Astrocyte (in vitro differentiated cells and primary cell): ENCODE measurements around the gene SLC9B1. TPM values are rescaled to one million over a fixed set of nuclear protein-coding genes. Genes with fewer than 3 reads are reported as not detected.

ENCODE experiments used
- DNase-seq: peaks from one replicate; pipeline ENCODE4 v3.0.0-alpha.2; 2010; ENCODE audit warnings: low read depth
- FAIRE-seq: peaks from 2 replicates; lab custom pipeline; 2011; peaks lifted over from hg19 to GRCh38; lab: Jason Lieb, UNC
- H2AFZ ChIP-seq: 2 replicates; pipeline ENCODE4 v1.6.0; 2012; ENCODE audit warnings: low read depth, low read length, inconsistent platforms
- H3K27ac ChIP-seq: 2 replicates; pipeline ENCODE4 v1.5.1; 2011; ENCODE audit warnings: low read depth, low read length, inconsistent platforms
- H3K27me3 ChIP-seq: 2 replicates; pipeline ENCODE4 v1.6.0; 2011; ENCODE audit warnings: low read length, inconsistent platforms; ENCODE audit not compliant: insufficient read depth
- H3K36me3 ChIP-seq: 2 replicates; pipeline ENCODE4 v1.5.1; 2011; ENCODE audit warnings: low read length, inconsistent platforms; ENCODE audit not compliant: insufficient read depth
- H3K4me1 ChIP-seq: 2 replicates; pipeline ENCODE4 v1.5.1; 2011; ENCODE audit warnings: low read length, inconsistent platforms; ENCODE audit not compliant: insufficient read depth
- H3K4me2 ChIP-seq: 2 replicates; pipeline ENCODE4 v1.6.0; 2012; ENCODE audit warnings: low read length, inconsistent platforms
- H3K4me3 ChIP-seq: 2 replicates; pipeline ENCODE4 v1.5.1; 2011; ENCODE audit warnings: low read depth, mild to moderate bottlenecking, low read length, inconsistent platforms; ENCODE audit not compliant: insufficient read depth
- H3K79me2 ChIP-seq: 2 replicates; pipeline ENCODE4 v1.6.0; 2012; ENCODE audit warnings: mild to moderate bottlenecking, low read length, inconsistent platforms; ENCODE audit not compliant: insufficient read depth
- H3K9ac ChIP-seq: 2 replicates; pipeline ENCODE4 v1.6.0; 2012; ENCODE audit warnings: mild to moderate bottlenecking, low read length, inconsistent platforms
- H3K9me3 ChIP-seq: 2 replicates; pipeline ENCODE4 v1.5.1; 2012; ENCODE audit warnings: low read depth, mild to moderate bottlenecking, low read length, inconsistent platforms; ENCODE audit not compliant: insufficient read depth
- H4K20me1 ChIP-seq: 2 replicates; pipeline ENCODE4 v1.6.0; 2012; ENCODE audit warnings: low read length, inconsistent platforms; ENCODE audit not compliant: insufficient read depth
- H3K27ac Mint-ChIP-seq: one replicate; pipeline ENCODE4 v1.8.0; 2021; ENCODE audit warnings: mild to moderate bottlenecking, mixed read lengths; ENCODE audit not compliant: unreplicated experiment
- H3K27me3 Mint-ChIP-seq: one replicate; pipeline ENCODE4 v1.8.0; 2021; ENCODE audit warnings: low read depth, mixed read lengths; ENCODE audit not compliant: unreplicated experiment
- H3K36me3 Mint-ChIP-seq: one replicate; pipeline ENCODE4 v1.8.0; 2021; ENCODE audit warnings: low read depth, mixed read lengths; ENCODE audit not compliant: unreplicated experiment
- H3K4me1 Mint-ChIP-seq: one replicate; pipeline ENCODE4 v1.8.0; 2021; ENCODE audit warnings: low read depth, mixed read lengths; ENCODE audit not compliant: unreplicated experiment
- H3K4me3 Mint-ChIP-seq: one replicate; pipeline ENCODE4 v1.8.0; 2021; ENCODE audit warnings: mild to moderate bottlenecking, moderate library complexity, mixed read lengths; ENCODE audit not compliant: unreplicated experiment
- H3K9me3 Mint-ChIP-seq: one replicate; pipeline ENCODE4 v1.8.0; 2021; ENCODE audit warnings: mild to moderate bottlenecking, mixed read lengths; ENCODE audit not compliant: unreplicated experiment
- EZH2 ChIP-seq: IDR thresholded peaks from 2 replicates; pipeline ENCODE4 v1.6.1; 2012; ENCODE audit warnings: mild to moderate bottlenecking, low read length, inconsistent platforms; ENCODE audit not compliant: insufficient read depth
- total RNA-seq: library from RNA; stranded (reverse); gene quantifications from 2 replicates; pipeline ENCODE4 v1.2.1, GENCODE V29; 2021
- TF ChIP-seq, protein P1 (sequence below): IDR thresholded peaks from 2 replicates; pipeline ENCODE4 v1.5.1; 2011; ENCODE audit warnings: low read depth, mild to moderate bottlenecking, inconsistent platforms, low read length, moderate library complexity; ENCODE audit not compliant: insufficient read depth

The SLC9B1 gene
- total RNA-seq, 1 donor from 2014 or later = 0.16 TPM

DNA sequence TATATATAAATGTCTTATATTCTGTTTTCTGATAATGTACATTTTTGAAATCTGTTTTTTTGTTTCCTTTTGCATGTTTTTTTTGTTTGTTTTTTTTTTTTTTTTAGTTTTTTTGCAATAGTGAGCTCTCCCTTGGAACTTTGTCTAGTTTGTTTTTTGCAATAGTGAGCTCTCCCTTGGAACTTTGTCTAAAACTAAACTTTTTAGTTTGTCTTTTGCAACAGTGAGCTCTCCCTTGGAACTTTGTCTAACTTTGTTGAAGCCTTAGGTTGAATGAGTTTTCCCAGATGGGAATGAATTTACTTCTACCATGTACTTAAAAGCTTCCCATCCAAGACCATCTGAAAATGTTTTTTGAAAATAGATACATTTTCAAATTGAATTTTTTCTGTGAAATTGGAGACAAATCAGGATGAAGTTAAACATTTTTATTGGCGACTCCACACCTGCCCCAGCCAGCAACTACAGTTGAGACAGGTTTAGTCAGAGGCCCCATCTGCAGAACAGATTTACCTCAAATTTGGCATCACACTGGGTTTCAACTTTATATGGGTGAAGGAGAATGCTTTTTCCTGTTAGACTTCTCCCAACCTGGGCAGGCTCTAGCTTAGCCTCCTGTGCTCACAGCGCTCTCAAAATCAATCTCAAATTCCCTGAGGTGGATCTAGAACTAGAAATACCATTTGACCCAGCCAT is 41.1 kb upstream of the SLC9B1 start:
- H3K9me3 Mint-ChIP-seq = no peaks in the 10 kb centered on the region
- no peaks in the 10 kb centered on the region for H3K4me1 ChIP-seq
- H3K36me3 ChIP-seq = no peaks in the 10 kb centered on the region
- H4K20me1 ChIP-seq = no peaks in the 10 kb centered on the region
- H3K27ac ChIP-seq = no peak overlapping the region
- no peak overlapping the region for H3K9ac ChIP-seq
- FAIRE-seq (no peak), DNase-seq (no peak)
- no peaks in the 10 kb centered on the region for H3K79me2 ChIP-seq
- H3K4me3 Mint-ChIP-seq = no peak overlapping the region
- H3K36me3 Mint-ChIP-seq = peaks cover 6% of the 10 kb centered on the region
- H3K27me3 Mint-ChIP-seq = no peaks in the 10 kb centered on the region
- H3K27ac Mint-ChIP-seq = no peak overlapping the region
- TF ChIP-seq, protein P1, sequence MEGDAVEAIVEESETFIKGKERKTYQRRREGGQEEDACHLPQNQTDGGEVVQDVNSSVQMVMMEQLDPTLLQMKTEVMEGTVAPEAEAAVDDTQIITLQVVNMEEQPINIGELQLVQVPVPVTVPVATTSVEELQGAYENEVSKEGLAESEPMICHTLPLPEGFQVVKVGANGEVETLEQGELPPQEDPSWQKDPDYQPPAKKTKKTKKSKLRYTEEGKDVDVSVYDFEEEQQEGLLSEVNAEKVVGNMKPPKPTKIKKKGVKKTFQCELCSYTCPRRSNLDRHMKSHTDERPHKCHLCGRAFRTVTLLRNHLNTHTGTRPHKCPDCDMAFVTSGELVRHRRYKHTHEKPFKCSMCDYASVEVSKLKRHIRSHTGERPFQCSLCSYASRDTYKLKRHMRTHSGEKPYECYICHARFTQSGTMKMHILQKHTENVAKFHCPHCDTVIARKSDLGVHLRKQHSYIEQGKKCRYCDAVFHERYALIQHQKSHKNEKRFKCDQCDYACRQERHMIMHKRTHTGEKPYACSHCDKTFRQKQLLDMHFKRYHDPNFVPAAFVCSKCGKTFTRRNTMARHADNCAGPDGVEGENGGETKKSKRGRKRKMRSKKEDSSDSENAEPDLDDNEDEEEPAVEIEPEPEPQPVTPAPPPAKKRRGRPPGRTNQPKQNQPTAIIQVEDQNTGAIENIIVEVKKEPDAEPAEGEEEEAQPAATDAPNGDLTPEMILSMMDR = no peak
- no peak for TF ChIP-seq EZH2
- no peak overlapping the region for H3K4me2 ChIP-seq
- H3K27me3 ChIP-seq = no peaks in the 10 kb centered on the region
- no peaks in the 10 kb centered on the region for H3K4me1 Mint-ChIP-seq
- no peaks in the 10 kb centered on the region for H3K9me3 ChIP-seq
- H3K4me3 ChIP-seq = no peak overlapping the region
- no peak overlapping the region for H2AFZ ChIP-seq

GRCh38 chr4:103054030-103054429 is 34.5 kb upstream of the SLC9B1 start:
- Histone ChIP-seq H3K79me2 (no peaks in the 10 kb centered on the region), H2AFZ (no peak overlapping the region), H4K20me1 (no peaks in the 10 kb centered on the region), H3K27ac (no peak overlapping the region), H3K36me3 (no peaks in the 10 kb centered on the region), H3K4me3 (no peak overlapping the region), H3K9ac (no peak overlapping the region), H3K9me3 (no peaks in the 10 kb centered on the region), H3K27me3 (no peaks in the 10 kb centered on the region), H3K4me1 (no peaks in the 10 kb centered on the region), H3K4me2 (no peak overlapping the region)
- TF ChIP-seq, protein P1 = no peak
- no peak for TF ChIP-seq EZH2
- Mint-ChIP-seq H3K4me1 (no peaks in the 10 kb centered on the region), H3K36me3 (peaks cover 3% of the 10 kb centered on the region), H3K27me3 (no peaks in the 10 kb centered on the region), H3K4me3 (no peak overlapping the region), H3K9me3 (no peaks in the 10 kb centered on the region), H3K27ac (no peak overlapping the region)
- DNase-seq = no peak
- no peak for FAIRE-seq

GRCh38 chr4:103052779-103053178 is 33.3 kb upstream of the SLC9B1 start:
- FAIRE-seq = no peak
- H3K27me3 Mint-ChIP-seq = no peaks in the 10 kb centered on the region
- no peak for TF ChIP-seq EZH2

More at GRCh38 chr4:103052779-103053178, 33.3 kb upstream of the SLC9B1 start:
- H3K9me3 Mint-ChIP-seq = no peaks in the 10 kb centered on the region
- H3K9me3 ChIP-seq = no peaks in the 10 kb centered on the region
- no peak overlapping the region for H3K9ac ChIP-seq
- no peak overlapping the region for H3K27ac Mint-ChIP-seq
- no peaks in the 10 kb centered on the region for H3K4me1 Mint-ChIP-seq
- H3K36me3 Mint-ChIP-seq = peaks cover 4% of the 10 kb centered on the region
- no peak overlapping the region for H3K27ac ChIP-seq
- no peaks in the 10 kb centered on the region for H3K36me3 ChIP-seq
- H3K4me2 ChIP-seq = no peak overlapping the region
- no peak for DNase-seq
- no peaks in the 10 kb centered on the region for H3K27me3 ChIP-seq
- no peak overlapping the region for H3K4me3 Mint-ChIP-seq
- no peak overlapping the region for H3K4me3 ChIP-seq
- no peaks in the 10 kb centered on the region for H3K79me2 ChIP-seq
- no peaks in the 10 kb centered on the region for H3K4me1 ChIP-seq
- no peaks in the 10 kb centered on the region for H4K20me1 ChIP-seq
- no peak overlapping the region for H2AFZ ChIP-seq
